Body of pancreas (tissue), 4 donors: Measurements from ENCODE around the gene CCSAP.

Experiments
- POLR2A ChIP-seq, 3 donors: fragments of 450-650 bp; IDR thresholded peaks; one replicate each; pipeline ENCODE4 v1.6.1; 2016; ENCODE audit warnings: antibody characterized with exemption in 3 of 3, mild to moderate bottlenecking in 2 of 3
- TF ChIP-seq, protein P1 (sequence below), 7 experiments: fragments of 450-650 bp in 4 of 7; fragments of 200-600 bp in 3 of 7; sonication (generic) in 3 of 7; IDR thresholded peaks; one replicate each; pipeline ENCODE4 v1.5.1; 2016 to 2019; ENCODE audit warnings: antibody characterized with exemption in 7 of 7

DNA sequence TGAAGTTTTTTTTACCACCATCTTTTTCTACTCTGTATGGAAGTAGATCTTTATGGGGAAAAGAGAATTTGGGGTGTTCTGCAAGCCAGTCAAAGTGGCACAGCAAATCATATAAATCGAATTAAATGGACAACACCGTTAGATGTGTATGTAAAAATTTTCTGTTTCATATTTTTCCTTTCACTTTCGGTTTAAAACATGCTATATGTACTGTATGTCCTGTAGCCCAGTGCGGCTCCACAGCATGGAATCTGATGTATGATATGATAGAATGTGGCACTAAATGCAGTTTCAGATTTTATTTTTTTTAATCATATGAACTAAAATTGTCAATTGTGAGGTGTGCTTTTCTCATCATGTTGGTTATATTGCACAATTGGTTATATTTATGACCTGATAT, 39.0 kb downstream of the CCSAP start:
- TF ChIP-seq, protein P1, sequence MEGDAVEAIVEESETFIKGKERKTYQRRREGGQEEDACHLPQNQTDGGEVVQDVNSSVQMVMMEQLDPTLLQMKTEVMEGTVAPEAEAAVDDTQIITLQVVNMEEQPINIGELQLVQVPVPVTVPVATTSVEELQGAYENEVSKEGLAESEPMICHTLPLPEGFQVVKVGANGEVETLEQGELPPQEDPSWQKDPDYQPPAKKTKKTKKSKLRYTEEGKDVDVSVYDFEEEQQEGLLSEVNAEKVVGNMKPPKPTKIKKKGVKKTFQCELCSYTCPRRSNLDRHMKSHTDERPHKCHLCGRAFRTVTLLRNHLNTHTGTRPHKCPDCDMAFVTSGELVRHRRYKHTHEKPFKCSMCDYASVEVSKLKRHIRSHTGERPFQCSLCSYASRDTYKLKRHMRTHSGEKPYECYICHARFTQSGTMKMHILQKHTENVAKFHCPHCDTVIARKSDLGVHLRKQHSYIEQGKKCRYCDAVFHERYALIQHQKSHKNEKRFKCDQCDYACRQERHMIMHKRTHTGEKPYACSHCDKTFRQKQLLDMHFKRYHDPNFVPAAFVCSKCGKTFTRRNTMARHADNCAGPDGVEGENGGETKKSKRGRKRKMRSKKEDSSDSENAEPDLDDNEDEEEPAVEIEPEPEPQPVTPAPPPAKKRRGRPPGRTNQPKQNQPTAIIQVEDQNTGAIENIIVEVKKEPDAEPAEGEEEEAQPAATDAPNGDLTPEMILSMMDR (IDR thresholded peaks at IDR 0.05): no peak
- no peak for TF ChIP-seq POLR2A (IDR thresholded peaks at IDR 0.05)
